Liver (tissue), 9 donors: ENCODE results near the gene RPS10. TPM values are rescaled to one million over a fixed set of nuclear protein-coding genes. Genes with fewer than 3 reads are reported as not detected.

Experiments
- DNase-seq: peaks from one replicate; pipeline ENCODE4 v3.0.0-alpha.2; 2017; ENCODE audit warnings: low spot score
- H3K27ac ChIP-seq, 2 donors: one replicate each; pipeline ENCODE4 v1.7.0; 2013; ENCODE audit warnings: inconsistent platforms in 2 of 2, low read length in 2 of 2, control low read depth in 1 of 2, low read depth in 1 of 2, mild to moderate bottlenecking in 1 of 2
- H3K27me3 ChIP-seq, 4 donors: one replicate each; pipeline versions ENCODE4 v1.6.1 to v1.7.0; 2013; ENCODE audit warnings: low read length in 3 of 4, inconsistent platforms in 1 of 4, mild to moderate bottlenecking in 1 of 4, moderate library complexity in 1 of 4; ENCODE audit not compliant: control insufficient read depth in 4 of 4, insufficient read depth in 4 of 4
- H3K36me3 ChIP-seq, 4 donors: one replicate each; pipeline versions ENCODE4 v1.6.1 to v1.7.0; 2013; ENCODE audit warnings: low read length in 3 of 4, mild to moderate bottlenecking in 3 of 4, low read depth in 1 of 4, moderate library complexity in 1 of 4; ENCODE audit not compliant: control insufficient read depth in 4 of 4, insufficient read depth in 3 of 4
- H3K4me1 ChIP-seq, 4 donors: one replicate each; pipeline versions ENCODE4 v1.6.1 to v1.7.0; 2013; ENCODE audit warnings: low read length in 3 of 4, mild to moderate bottlenecking in 3 of 4, moderate library complexity in 1 of 4; ENCODE audit not compliant: control insufficient read depth in 4 of 4, insufficient read depth in 4 of 4
- H3K4me3 ChIP-seq, 3 donors: one replicate each; pipeline versions ENCODE4 v1.6.1 to v1.7.0; 2013; ENCODE audit warnings: low read length in 3 of 3, control low read depth in 1 of 3, low read depth in 1 of 3, mild to moderate bottlenecking in 1 of 3
- H3K9ac ChIP-seq, 2 donors: one replicate each; pipeline ENCODE4 v1.7.0; 2013; ENCODE audit warnings: low read length in 2 of 2, mild to moderate bottlenecking in 2 of 2, moderate library complexity in 2 of 2, control low read depth in 1 of 2, low read depth in 1 of 2
- H3K9me3 ChIP-seq, 4 donors: one replicate each; pipeline versions ENCODE4 v1.6.1 to v1.7.0; 2013; ENCODE audit warnings: low read length in 3 of 4; ENCODE audit not compliant: control insufficient read depth in 4 of 4
- CTCF ChIP-seq: fragments of 150-350 bp; IDR thresholded peaks from 2 replicates; pipeline ENCODE4 v1.5.1; 2017; ENCODE audit warnings: improper control_type of control experiment, low read depth, low read length; ENCODE audit not compliant: missing input control
- EGR1 ChIP-seq, 2 donors: IDR thresholded peaks; 2 replicates each; pipeline ENCODE4 v1.6.1; 2016 to 2018; ENCODE audit warnings: antibody characterized with exemption in 2 of 2, low read depth in 2 of 2
- FOXA1 ChIP-seq: IDR thresholded peaks from 2 replicates; pipeline ENCODE4 v1.6.1; 2016; ENCODE audit warnings: antibody characterized with exemption
- FOXA2 ChIP-seq: IDR thresholded peaks from 2 replicates; pipeline ENCODE4 v1.6.1; 2016; ENCODE audit warnings: antibody characterized with exemption
- GABPA ChIP-seq, 2 donors: IDR thresholded peaks in 1 of 2; conservative IDR thresholded peaks in 1 of 2; 2 replicates each; pipeline ENCODE4 v1.6.1; 2016; ENCODE audit warnings: antibody characterized with exemption in 2 of 2, mild to moderate bottlenecking in 1 of 2, moderate library complexity in 1 of 2
- HNF4A ChIP-seq, 2 donors: conservative IDR thresholded peaks; 2 replicates each; pipeline ENCODE4 v1.6.1; 2016; ENCODE audit warnings: antibody characterized with exemption in 2 of 2, mild to moderate bottlenecking in 2 of 2
- HNF4G ChIP-seq: IDR thresholded peaks from 2 replicates; pipeline ENCODE4 v1.6.1; 2016; ENCODE audit warnings: antibody characterized with exemption
- JUND ChIP-seq, 2 donors: IDR thresholded peaks; 2 replicates each; pipeline ENCODE4 v1.6.1; 2016; ENCODE audit warnings: antibody characterized with exemption in 2 of 2
- NR2F2 ChIP-seq: IDR thresholded peaks from 2 replicates; pipeline ENCODE4 v1.6.1; 2016; ENCODE audit warnings: antibody characterized with exemption
- RAD21 ChIP-seq, 2 donors: IDR thresholded peaks; 2 replicates each; pipeline ENCODE4 v1.6.1; 2016; ENCODE audit warnings: antibody characterized with exemption in 2 of 2, mild to moderate bottlenecking in 2 of 2
- RXRA ChIP-seq, 2 donors: IDR thresholded peaks; 2 replicates each; pipeline ENCODE4 v1.6.1; 2017 to 2018; ENCODE audit warnings: antibody characterized with exemption in 2 of 2, mild to moderate bottlenecking in 1 of 2
- SP1 ChIP-seq: IDR thresholded peaks from 2 replicates; pipeline ENCODE4 v1.6.1; 2018; ENCODE audit warnings: antibody characterized with exemption, mild to moderate bottlenecking
- TAF1 ChIP-seq: conservative IDR thresholded peaks from 2 replicates; pipeline ENCODE4 v1.6.1; 2016; ENCODE audit warnings: antibody characterized with exemption, mild to moderate bottlenecking
- YY1 ChIP-seq: IDR thresholded peaks from 2 replicates; pipeline ENCODE4 v1.6.1; 2016; ENCODE audit warnings: antibody characterized with exemption, mild to moderate bottlenecking
- ZBTB33 ChIP-seq: IDR thresholded peaks from 2 replicates; pipeline ENCODE4 v1.6.1; 2016; ENCODE audit warnings: antibody characterized with exemption
- WGBS: extraction: QIAGEN DNeasy Blood & Tissue Kit; methylation state at CpG from one replicate; pipeline ENCODE4 v1.1.7; 2013; 5-methylcytosine and 5-hydroxymethylcytosine counted together
- polyA plus RNA-seq, 2 donors: library from polyadenylated mRNA; stranded (reverse) in 1 of 2; unstranded in 1 of 2; fragments of 200-250 nt in 1 of 2; fragments of >200 nt in 1 of 2; fragmentation: Nextera tagmentation in 1 of 2; extraction: Ambion mirVana in 1 of 2; gene quantifications; one replicate each; pipeline versions ENCODE4 v1.2.1 to v1.2.3, GENCODE V29; 2013 to 2015
- total RNA-seq, 2 donors: library from RNA; depleted of rRNA; stranded (reverse); fragments of >200 nt; gene quantifications; one replicate each; pipeline ENCODE4 v1.2.3, GENCODE V29; 2014
- TF ChIP-seq, protein P1 (sequence below): IDR thresholded peaks from 2 replicates; pipeline ENCODE4 v1.6.1; 2016; ENCODE audit warnings: antibody characterized with exemption, mild to moderate bottlenecking
- TF ChIP-seq, protein P2 (sequence below): IDR thresholded peaks from 2 replicates; pipeline ENCODE4 v1.6.1; 2016; ENCODE audit warnings: antibody characterized with exemption
- TF ChIP-seq, protein P3 (sequence below): IDR thresholded peaks from 2 replicates; pipeline ENCODE4 v1.6.1; 2016; ENCODE audit warnings: antibody characterized with exemption
- donor health status: healthy.
- donor health status: healthy.
- donor health status: healthy.
- donor health status: healthy.
- donor health status: healthy.

The RPS10 gene
- total and polyA plus RNA-seq, 4 donors = 294 to 970 (median 832) TPM

GRCh38 chr6:34441526-34441925, 15.7 kb upstream of the RPS10 start:
- DNase-seq = no peak
- TF ChIP-seq JUND (IDR thresholded peaks at IDR 0.05) (no peak), NR2F2 (no peak), YY1 (no peak), EGR1 (IDR thresholded peaks at IDR 0.05; ENCODE audit: low read depth in 2 of 2) (no peak), FOXA1 (no peak), SP1 (no peak), RXRA (IDR thresholded peaks at IDR 0.05) (no peak), FOXA2 (no peak), ZBTB33 (no peak), TAF1 (no peak), HNF4G (no peak), GABPA (IDR thresholded peaks at IDR 0.05 in 1 of 2, conservative IDR thresholded peaks at IDR 0.05 in 1 of 2) (no peak), CTCF (no peak), HNF4A (conservative IDR thresholded peaks at IDR 0.05) (no peak)
- TF ChIP-seq, protein P1, sequence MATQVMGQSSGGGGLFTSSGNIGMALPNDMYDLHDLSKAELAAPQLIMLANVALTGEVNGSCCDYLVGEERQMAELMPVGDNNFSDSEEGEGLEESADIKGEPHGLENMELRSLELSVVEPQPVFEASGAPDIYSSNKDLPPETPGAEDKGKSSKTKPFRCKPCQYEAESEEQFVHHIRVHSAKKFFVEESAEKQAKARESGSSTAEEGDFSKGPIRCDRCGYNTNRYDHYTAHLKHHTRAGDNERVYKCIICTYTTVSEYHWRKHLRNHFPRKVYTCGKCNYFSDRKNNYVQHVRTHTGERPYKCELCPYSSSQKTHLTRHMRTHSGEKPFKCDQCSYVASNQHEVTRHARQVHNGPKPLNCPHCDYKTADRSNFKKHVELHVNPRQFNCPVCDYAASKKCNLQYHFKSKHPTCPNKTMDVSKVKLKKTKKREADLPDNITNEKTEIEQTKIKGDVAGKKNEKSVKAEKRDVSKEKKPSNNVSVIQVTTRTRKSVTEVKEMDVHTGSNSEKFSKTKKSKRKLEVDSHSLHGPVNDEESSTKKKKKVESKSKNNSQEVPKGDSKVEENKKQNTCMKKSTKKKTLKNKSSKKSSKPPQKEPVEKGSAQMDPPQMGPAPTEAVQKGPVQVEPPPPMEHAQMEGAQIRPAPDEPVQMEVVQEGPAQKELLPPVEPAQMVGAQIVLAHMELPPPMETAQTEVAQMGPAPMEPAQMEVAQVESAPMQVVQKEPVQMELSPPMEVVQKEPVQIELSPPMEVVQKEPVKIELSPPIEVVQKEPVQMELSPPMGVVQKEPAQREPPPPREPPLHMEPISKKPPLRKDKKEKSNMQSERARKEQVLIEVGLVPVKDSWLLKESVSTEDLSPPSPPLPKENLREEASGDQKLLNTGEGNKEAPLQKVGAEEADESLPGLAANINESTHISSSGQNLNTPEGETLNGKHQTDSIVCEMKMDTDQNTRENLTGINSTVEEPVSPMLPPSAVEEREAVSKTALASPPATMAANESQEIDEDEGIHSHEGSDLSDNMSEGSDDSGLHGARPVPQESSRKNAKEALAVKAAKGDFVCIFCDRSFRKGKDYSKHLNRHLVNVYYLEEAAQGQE = no peak
- TF ChIP-seq, protein P2, sequence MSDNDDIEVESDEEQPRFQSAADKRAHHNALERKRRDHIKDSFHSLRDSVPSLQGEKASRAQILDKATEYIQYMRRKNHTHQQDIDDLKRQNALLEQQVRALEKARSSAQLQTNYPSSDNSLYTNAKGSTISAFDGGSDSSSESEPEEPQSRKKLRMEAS = no peak
- TF ChIP-seq, protein P3, sequence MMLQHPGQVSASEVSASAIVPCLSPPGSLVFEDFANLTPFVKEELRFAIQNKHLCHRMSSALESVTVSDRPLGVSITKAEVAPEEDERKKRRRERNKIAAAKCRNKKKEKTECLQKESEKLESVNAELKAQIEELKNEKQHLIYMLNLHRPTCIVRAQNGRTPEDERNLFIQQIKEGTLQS = no peak
- Histone ChIP-seq H3K9ac (no peak overlapping the region), H3K9me3 (no peaks in the 10 kb centered on the region), H3K27me3 (no peaks in the 10 kb centered on the region), H3K4me1 (no peaks in the 10 kb centered on the region), H3K27ac (no peak overlapping the region), H3K4me3 (no peak overlapping the region), H3K36me3 (no peaks in the 10 kb centered on the region)
- 75% methylated on average over 5 of the region's 5 CpGs for WGBS

DNA sequence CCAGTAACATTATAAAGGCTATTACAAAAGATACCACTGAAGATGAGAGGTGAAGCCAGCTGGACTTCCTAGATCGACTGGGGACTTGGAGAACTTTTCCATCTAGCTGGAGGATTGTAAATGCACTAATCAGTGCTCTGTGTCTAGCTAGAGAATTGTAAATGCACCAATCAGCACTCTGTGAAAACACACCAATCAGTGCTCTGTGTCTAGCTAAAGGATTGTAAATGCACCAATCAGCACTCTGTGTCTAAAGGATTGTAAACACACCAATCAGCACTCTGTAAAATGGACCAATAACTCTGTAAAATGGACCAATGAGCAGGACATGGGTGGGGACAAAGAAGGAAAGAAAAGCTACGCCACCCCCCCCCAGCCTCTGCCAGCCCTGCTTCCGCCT, 13.6 kb upstream of the RPS10 start:
- 97% methylated on average over 3 of the region's 3 CpGs for WGBS
- DNase-seq = no peak
- Histone ChIP-seq H3K27me3 (no peaks in the 10 kb centered on the region), H3K36me3 (no peaks in the 10 kb centered on the region), H3K27ac (no peak overlapping the region), H3K4me1 (no peaks in the 10 kb centered on the region), H3K9me3 (no peaks in the 10 kb centered on the region), H3K4me3 (no peak overlapping the region), H3K9ac (no peak overlapping the region)
- TF ChIP-seq HNF4A (conservative IDR thresholded peaks at IDR 0.05) (no peak), TAF1 (no peak), RAD21 (IDR thresholded peaks at IDR 0.05) (no peak), ZBTB33 (no peak), CTCF (no peak), YY1 (no peak), FOXA2 (no peak)
- TF ChIP-seq, protein P3 = no peak
- TF ChIP-seq, protein P2 = no peak
